ENCODE results near the gene MISP.

DNA sequence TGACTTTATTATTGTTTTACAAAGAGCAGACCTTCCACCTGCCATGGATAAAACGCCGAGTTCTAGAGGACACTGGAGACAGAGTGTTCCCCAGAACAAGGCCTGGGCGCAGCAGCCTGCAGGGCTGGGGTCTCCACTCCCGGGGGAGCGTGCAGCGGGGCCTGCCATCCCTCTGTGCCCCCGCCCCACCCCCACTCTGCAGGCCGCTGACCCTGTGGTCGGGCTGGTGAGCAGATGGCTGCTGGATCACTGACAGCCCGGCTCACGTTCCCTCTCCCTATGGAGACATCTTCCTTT is 37.7 kb downstream of the MISP start:
- TF ChIP-seq CHD1 (IDR thresholded peaks at IDR 0.05; ENCODE audit: low read depth, low read length) (no peak), POLR2A (IDR thresholded peaks at IDR 0.05; ENCODE audit: control extremely low read depth in 1 of 2, low read depth in 2 of 2, low read length in 2 of 2) (no peak), RAD21 (IDR thresholded peaks at IDR 0.05 in 1 of 2, conservative IDR thresholded peaks at IDR 0.05 in 1 of 2; ENCODE audit: low read depth in 2 of 2, low read length in 2 of 2) (no peak)
- TF ChIP-seq, protein P1, sequence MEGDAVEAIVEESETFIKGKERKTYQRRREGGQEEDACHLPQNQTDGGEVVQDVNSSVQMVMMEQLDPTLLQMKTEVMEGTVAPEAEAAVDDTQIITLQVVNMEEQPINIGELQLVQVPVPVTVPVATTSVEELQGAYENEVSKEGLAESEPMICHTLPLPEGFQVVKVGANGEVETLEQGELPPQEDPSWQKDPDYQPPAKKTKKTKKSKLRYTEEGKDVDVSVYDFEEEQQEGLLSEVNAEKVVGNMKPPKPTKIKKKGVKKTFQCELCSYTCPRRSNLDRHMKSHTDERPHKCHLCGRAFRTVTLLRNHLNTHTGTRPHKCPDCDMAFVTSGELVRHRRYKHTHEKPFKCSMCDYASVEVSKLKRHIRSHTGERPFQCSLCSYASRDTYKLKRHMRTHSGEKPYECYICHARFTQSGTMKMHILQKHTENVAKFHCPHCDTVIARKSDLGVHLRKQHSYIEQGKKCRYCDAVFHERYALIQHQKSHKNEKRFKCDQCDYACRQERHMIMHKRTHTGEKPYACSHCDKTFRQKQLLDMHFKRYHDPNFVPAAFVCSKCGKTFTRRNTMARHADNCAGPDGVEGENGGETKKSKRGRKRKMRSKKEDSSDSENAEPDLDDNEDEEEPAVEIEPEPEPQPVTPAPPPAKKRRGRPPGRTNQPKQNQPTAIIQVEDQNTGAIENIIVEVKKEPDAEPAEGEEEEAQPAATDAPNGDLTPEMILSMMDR (IDR thresholded peaks at IDR 0.05; ENCODE audit: control extremely low read depth in 1 of 3, insufficient read depth in 1 of 3, low read depth in 1 of 3, low read length in 3 of 3), result no peak
